ENCODE data around the gene MTHFD1.

Gene MTHFD1

GRCh38 chr14:64501411-64502171, 113.4 kb downstream of the MTHFD1 start:
- DNase-seq, result peak; percentile 74

DNA sequence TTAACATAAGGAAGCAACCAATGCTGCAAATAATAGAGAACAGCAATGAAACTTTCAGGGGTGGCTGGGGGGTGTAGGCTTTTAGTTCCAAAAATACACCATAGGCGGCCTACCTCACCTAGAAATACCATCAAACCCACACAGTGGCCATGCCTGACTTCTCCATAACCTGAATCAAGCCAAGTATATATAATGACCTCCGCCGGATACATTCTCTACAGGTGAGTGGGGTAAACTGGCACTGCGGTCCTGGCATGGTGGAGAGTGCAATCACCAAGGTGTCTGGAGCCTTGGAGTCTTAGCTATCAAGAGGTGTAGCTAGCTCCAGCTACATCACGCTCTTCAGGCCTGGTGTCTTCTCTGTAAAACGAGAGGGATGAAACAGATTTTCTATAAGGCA, 114.3 kb downstream of the MTHFD1 start:
- no peak for DNase-seq

DNA sequence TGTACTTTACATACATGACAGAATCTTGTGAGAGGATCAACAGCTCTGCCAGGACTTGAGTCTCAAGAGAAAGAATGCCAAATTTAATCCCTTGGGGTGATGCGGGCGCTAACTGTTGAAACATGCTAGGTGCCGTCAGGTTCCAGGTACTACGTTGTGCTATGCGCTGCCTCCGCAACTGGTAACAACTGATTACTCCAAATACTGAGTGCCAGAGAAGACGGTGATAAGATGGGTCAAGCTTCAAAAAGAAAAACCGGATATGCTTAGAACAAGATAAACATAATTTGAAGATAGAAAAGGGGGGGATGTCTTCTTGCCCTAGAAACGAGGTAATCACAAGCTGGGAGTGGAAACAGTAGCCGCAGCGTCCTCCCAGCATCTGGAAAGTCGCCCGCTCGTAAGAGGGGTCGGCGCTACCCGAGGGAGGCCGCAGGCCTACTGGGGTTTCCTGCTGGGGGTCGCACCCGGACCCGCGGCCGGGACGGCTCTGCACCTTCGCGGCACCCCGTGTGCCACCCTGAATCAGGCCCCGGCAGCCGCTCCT, 114.8 kb downstream of the MTHFD1 start:
- no peak for DNase-seq

DNA sequence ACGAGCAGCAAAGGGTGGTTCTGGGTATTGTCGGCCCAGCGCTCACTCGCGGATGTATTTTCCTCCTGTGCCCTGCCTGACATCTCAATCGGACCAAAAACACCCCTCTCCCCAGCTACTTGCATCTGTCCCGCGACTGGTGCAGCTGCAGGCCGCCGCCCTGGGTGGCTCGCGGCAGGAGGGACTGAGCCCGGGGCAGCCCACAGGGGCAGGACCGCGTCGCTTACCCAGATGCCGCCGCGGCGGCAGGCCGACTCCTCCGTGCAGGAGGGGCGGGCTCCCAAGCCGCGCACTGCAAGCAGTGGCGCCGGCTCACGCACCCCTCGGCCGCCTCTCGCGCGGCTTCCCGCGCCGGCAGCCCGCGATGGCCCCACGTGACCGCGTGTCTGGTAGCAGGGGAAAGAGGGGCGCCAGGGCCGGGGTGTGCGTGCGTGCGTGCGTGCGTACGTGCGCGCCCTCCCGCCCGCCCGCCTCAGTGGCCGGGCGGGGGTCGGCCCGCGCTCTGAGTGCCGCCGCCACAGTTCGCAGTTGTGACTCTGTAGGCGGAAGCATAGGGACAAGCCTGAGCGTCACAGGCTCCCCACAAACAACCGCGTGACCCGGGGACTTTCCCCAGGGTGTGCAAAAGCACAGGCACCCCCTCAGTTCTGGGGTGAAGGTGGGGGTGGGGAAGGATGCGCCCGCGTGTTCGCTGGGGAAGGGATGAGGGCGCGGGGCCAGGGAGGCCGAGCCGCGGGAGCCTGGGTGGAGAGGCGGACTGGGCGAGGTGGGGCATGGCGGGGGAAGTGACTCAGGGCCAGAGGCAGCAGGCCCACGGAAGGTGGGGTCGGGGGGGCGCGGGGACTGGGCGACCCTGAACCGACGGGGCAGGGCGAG, 115.5 kb downstream of the MTHFD1 start, which contains the start of gene ZBTB25:
ZBTB25 (minus strand) TSS at position 405 of the 876 bp plus-strand sequence. CDS start 13,305 bp downstream, outside the sequence.
- peak; percentile 96 for DNase-seq

GRCh38 chr14:64504310-64504896, 116.2 kb downstream of the MTHFD1 start, which contains the start of gene ZBTB1:
Gene ZBTB1, plus strand, starts transcription at chr14:64504770. Its CDS starts 16,735 bp downstream, at chr14:64521505.
- DNase-seq, result peak; percentile 90

DNA sequence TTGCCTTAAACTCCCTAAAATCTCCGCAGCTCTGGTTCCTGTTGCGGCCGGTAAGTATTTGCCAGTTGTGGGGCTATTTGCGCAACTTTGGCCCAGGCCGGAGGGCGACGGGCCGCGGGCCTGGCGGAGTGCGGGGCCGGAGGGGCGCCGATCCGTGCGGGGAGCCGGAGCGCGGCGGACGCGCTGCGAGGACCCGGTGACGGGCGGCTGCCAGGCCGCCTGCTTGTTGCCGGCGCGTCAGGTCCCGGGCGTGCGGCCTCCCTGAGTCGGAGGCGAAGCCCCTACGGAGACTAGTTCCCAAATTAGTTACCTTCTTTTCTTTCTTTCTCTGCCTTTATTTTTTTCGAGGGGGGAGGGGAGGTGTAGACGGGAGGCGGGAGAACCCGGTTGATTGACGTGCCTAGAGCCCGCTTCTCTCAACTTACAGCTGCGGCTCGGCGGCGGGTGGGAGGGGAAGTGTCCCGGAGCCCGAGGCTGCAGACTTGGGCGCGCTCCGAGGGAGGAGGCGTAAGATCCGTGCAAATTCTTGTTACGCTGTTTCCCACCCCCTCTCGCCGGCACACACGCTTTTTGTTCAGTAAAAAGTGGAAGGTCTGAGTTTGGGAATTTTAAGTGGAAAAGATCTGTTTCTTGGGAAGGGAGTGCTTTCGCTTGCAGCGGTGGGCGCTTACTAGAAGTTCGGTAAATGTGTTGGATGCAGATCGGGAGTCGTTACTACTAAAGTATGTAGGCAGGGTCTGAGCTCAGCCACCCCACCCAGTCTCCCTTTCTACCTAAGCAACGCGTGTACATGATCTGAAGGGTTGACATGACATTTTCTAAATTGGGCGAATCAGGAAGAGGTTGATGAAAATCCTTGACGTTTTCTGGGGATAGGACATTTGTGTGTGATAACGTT, 117.0 kb downstream of the MTHFD1 start:
- DNase-seq, result peak; percentile 92

DNA sequence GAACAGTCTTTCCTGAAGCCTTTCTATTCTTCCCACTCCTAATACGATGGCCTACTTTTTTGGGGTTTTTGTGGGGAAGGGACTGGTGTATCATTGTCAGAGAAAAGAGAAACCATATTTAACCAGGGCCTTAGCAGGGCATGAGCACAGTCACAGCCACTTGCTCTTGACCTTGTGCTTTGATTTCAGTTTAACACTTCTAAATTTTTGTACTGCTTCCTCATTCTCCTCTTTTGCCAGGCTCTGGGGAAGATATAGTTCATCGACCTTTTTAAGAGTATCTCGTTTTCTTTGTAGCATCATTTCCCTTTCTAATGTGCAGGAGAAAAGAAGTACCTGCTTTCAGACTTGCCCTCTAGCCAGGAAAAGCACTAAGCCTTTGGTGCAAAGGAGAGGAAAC, 118.6 kb downstream of the MTHFD1 start:
- DNase-seq, result no peak

DNA sequence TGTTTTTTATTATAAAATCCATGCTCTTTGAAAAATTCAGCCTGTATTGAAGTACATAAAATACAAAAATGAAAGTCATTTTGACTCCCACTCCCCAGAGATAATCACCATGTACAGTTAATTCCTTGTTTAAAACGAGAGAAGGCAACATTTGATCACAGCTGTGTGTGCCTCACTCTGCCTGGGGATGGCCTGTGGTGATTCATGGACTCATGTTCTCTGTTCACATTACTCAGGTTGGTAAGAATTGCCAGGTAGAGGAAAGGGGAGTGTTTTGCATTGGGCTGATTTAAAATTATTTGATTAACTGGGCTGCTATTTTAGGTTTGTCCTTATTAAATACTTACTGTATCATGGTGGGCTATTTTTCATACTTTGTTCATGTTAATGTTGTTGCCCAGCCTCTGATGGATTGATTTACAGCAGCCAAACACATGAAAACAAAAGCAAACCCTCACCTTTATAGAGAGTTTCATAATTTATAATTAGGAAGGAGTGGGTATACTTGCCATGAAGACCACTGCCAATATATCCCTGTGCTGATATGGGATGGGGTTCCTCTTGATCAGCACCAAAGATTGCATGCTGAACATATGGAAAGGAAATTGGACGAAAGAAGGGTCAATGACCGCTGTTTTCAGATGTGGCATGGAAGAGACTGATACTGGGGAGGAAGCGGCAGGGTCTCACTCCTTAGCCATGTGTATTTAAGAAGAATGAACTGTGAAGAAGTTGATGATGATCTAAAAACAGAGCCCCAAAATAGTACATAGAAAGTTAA, 119.4 kb downstream of the MTHFD1 start:
- peak; percentile 18 for DNase-seq

DNA sequence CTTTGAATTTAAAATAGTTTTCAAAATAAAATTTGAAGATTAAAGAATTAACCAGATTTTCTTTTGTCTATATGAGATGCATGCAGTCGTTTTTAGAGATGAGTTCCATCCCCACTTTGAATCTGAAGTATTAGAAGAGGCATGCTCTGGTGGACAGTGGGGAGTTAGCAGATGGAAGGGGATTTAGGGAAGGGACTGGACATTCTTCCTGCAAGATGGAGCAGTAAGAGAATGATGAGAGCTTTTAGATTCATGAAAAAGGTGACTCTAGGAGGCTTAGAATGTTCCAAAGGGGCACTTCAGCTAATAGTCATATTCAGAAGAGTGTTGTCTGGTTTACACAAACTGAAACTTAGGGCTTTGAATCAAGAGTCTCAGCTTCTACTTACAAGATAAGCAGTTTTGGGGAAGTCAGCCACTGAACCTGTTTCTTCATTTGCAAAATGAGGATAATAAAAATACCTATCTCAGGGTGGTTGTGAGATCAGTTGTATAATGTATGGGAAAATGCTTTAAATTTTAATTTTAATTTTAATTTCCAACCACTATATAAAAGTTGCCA, 120.1 kb downstream of the MTHFD1 start:
- DNase-seq, result no peak

DNA sequence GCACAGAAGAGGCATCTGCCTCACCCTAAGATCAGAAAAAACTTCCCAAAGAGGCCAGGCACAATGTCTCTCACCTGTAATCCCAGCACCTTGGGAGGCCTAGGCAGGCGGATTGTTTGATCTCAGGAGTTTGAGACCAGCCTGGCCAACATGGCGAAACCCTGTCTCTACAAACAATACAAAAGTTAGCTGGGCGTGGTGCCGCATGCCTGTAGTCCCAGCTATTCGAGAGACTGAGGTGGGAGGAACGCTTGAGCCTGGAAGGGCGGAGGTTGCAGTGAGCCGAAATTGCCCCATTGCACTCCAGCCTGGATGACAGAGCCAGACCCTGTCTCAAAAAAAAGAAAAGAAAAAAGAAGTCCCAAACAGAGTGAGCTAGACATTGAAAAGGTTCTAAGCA, 120.9 kb downstream of the MTHFD1 start:
- DNase-seq, result no peak
